Keratinocyte (primary cell): ENCODE data around the gene ATP2B2. TPM values are rescaled to one million over a fixed set of nuclear protein-coding genes. Genes with fewer than 3 reads are reported as not detected.

Source experiments
- DNase-seq: peaks from one replicate; pipeline ENCODE4 v3.0.0-alpha.2; 2011; ENCODE audit warnings: low read depth, missing footprints, low spot score
- FAIRE-seq: peaks from 2 replicates; lab custom pipeline; 2011; peaks lifted over from hg19 to GRCh38; lab: Jason Lieb, UNC
- H2AFZ ChIP-seq: 2 replicates; pipeline ENCODE4 v1.6.0; 2012; ENCODE audit warnings: low read length, control low read depth, inconsistent platforms; ENCODE audit not compliant: control insufficient read depth
- H3K27ac ChIP-seq: 2 replicates; pipeline ENCODE4 v1.5.1; 2011; ENCODE audit warnings: low read length; ENCODE audit not compliant: control insufficient read depth, insufficient read depth
- H3K27me3 ChIP-seq: 3 replicates; pipeline ENCODE4 v1.6.0; 2011; ENCODE audit warnings: low read length; ENCODE audit not compliant: control insufficient read depth, insufficient read depth; ENCODE audit errors: extremely low read depth
- H3K36me3 ChIP-seq, 2 experiments: 2 replicates in 1 of 2; 3 replicates in 1 of 2; pipeline ENCODE4 v1.5.1; 2011; ENCODE audit warnings: low read length in 2 of 2, mild to moderate bottlenecking in 1 of 2; ENCODE audit not compliant: control insufficient read depth in 2 of 2, insufficient read depth in 2 of 2; ENCODE audit errors: extremely low read depth in 1 of 2
- H3K4me1 ChIP-seq: 3 replicates; pipeline ENCODE4 v1.5.1; 2011; ENCODE audit warnings: low read length; ENCODE audit not compliant: control insufficient read depth, insufficient read depth; ENCODE audit errors: extremely low read depth
- H3K4me2 ChIP-seq: 3 replicates; pipeline ENCODE4 v1.6.0; 2011; ENCODE audit warnings: low read depth, low read length; ENCODE audit not compliant: control insufficient read depth, insufficient read depth; ENCODE audit errors: extremely low read depth
- H3K4me3 ChIP-seq, 3 experiments: fragments of 200-600 bp in 1 of 3; sonication (generic) in 1 of 3; 2 replicates in 2 of 3; 3 replicates in 1 of 3; pipeline ENCODE4 v1.5.1; 2011 to 2016; ENCODE audit warnings: low read length in 3 of 3, mild to moderate bottlenecking in 3 of 3, control low read depth in 2 of 3, inconsistent platforms in 1 of 3, low read depth in 1 of 3, mixed read lengths in 1 of 3, mixed run types in 1 of 3, moderate library complexity in 1 of 3; ENCODE audit not compliant: control insufficient read depth in 2 of 3, insufficient read depth in 2 of 3; ENCODE audit errors: extremely low read depth in 1 of 3
- H3K79me2 ChIP-seq: 2 replicates; pipeline ENCODE4 v1.6.0; 2012; ENCODE audit warnings: low read length; ENCODE audit not compliant: control insufficient read depth, insufficient read depth
- H3K9ac ChIP-seq: 3 replicates; pipeline ENCODE4 v1.6.0; 2011; ENCODE audit warnings: low read length; ENCODE audit not compliant: control insufficient read depth, insufficient read depth; ENCODE audit errors: extremely low read depth
- H3K9me1 ChIP-seq: 3 replicates; pipeline ENCODE4 v1.6.0; 2011; ENCODE audit warnings: low read length; ENCODE audit not compliant: control insufficient read depth, insufficient read depth; ENCODE audit errors: extremely low read depth
- H3K9me3 ChIP-seq: 2 replicates; pipeline ENCODE4 v1.5.1; 2012; ENCODE audit warnings: low read depth, low read length; ENCODE audit not compliant: control insufficient read depth
- H4K20me1 ChIP-seq: 3 replicates; pipeline ENCODE4 v1.6.0; 2011; ENCODE audit warnings: low read length; ENCODE audit not compliant: control insufficient read depth, insufficient read depth; ENCODE audit errors: extremely low read depth
- CTCF ChIP-seq, 3 experiments: IDR thresholded peaks in 1 of 3; conservative IDR thresholded peaks in 1 of 3; optimal IDR thresholded peaks in 1 of 3; 2 replicates in 2 of 3; 3 replicates in 1 of 3; pipeline versions ENCODE3 to v1.5.1; 2011; ENCODE audit warnings: low read length in 3 of 3, mild to moderate bottlenecking in 3 of 3, moderate library complexity in 2 of 3, control low read depth in 1 of 3, inconsistent platforms in 1 of 3; ENCODE audit not compliant: insufficient read depth in 2 of 3; ENCODE audit errors: extremely low read depth in 1 of 3
- EZH2 ChIP-seq: IDR thresholded peaks from one replicate; pipeline ENCODE4 v1.6.1; 2012; ENCODE audit warnings: inconsistent platforms, mild to moderate bottlenecking, low read length, moderate library complexity
- dilution Hi-C: fragments of 300-500 bp; cut with MboI; formaldehyde crosslinking; loops from one replicate; pipeline ENCODE4 v1.7.0; 2020; ENCODE audit warnings: low sequenced_read_pairs; ENCODE audit not compliant: extremely low pct_ligation_motif_present
- polyA plus RNA-seq, 5 experiments: library from polyadenylated mRNA; depleted of rRNA in 3 of 5; stranded (reverse) in 3 of 5; stranded (forward) in 1 of 5; unstranded in 1 of 5; fragments of >200 nt; gene quantifications; 1 replicate in 1 of 5; 2 replicates in 3 of 5; 3 replicates in 1 of 5; pipeline versions ENCODE4 v1.2.1 to v1.2.3, GENCODE V29; 2011 to 2012; ENCODE audit warnings: missing spikeins in 2 of 5, low read depth in 1 of 5, low replicate concordance in 1 of 5

The ATP2B2 gene
- polyA plus RNA-seq, 1 donor (not counting 4 experiments of a cell fraction or from before 2014, with no cell fraction given), result not detected

DNA sequence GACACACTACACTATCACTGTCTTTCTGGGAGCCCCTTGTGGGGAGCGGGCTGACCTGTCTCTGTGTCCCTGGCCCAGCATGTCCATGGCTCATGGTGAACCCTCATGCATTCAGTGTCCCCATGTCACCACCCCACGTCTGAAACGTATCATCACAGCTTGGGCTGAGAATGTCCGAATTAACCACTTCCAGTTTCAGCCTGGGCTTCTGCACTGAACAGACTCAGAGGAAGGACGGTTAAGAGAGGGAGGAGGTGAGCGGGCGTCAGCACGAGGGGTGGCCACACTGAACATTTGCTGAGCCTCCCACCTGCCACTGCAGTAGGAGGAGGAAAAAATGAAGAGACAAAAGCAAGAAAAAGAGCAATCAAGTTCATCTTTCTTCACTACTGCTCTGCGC lies 30.5 kb downstream of the ATP2B2 start:
- no peaks in the 10 kb centered on the region for H3K9me1 ChIP-seq
- H3K36me3 ChIP-seq, result no peaks in the 10 kb centered on the region
- DNase-seq (no peak), FAIRE-seq (no peak)
- H2AFZ ChIP-seq, result no peak overlapping the region
- no peaks in the 10 kb centered on the region for H3K9me3 ChIP-seq
- H3K4me2 ChIP-seq, result no peak overlapping the region
- TF ChIP-seq CTCF (optimal IDR thresholded peaks at IDR 0.05 in 1 of 3, IDR thresholded peaks at IDR 0.05 in 1 of 3, conservative IDR thresholded peaks at IDR 0.05 in 1 of 3; ENCODE audit: extremely low read depth in 1 of 3, insufficient read depth in 2 of 3, low read length in 3 of 3) (no peak), EZH2 (no peak)
- no peaks in the 10 kb centered on the region for H3K4me1 ChIP-seq
- no peaks in the 10 kb centered on the region for H4K20me1 ChIP-seq
- H3K27me3 ChIP-seq, result peaks cover 33% of the 10 kb centered on the region
- dilution Hi-C loops, result no loop called here
- H3K27ac ChIP-seq, result no peak overlapping the region
- no peak overlapping the region for H3K9ac ChIP-seq
- no peaks in the 10 kb centered on the region for H3K79me2 ChIP-seq
- no peak overlapping the region for H3K4me3 ChIP-seq

DNA sequence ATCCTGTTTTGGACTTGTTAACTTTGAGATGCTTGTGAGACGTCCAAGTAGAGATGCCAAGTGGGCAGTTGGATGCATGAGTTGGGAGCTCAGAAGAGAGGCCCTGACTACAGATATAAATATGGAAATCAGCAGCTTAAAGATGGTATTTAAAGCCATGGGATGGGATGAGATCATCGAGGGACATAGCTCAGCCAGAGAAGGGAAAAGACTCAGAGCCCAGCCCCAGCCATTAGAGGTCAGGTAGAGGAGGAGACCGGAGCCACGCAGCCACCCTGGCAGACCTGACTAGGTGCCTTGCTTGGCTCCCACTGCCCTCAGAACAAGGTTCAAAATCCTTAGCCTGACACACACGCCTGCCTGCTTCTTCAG lies 31.1 kb downstream of the ATP2B2 start:
- dilution Hi-C loops, result no loop called here
- H3K4me2 ChIP-seq, result no peak overlapping the region
- TF ChIP-seq EZH2 (no peak), CTCF (optimal IDR thresholded peaks at IDR 0.05 in 1 of 3, IDR thresholded peaks at IDR 0.05 in 1 of 3, conservative IDR thresholded peaks at IDR 0.05 in 1 of 3; ENCODE audit: extremely low read depth in 1 of 3, insufficient read depth in 2 of 3, low read length in 3 of 3) (no peak)
- no peak for FAIRE-seq
- no peaks in the 10 kb centered on the region for H3K9me1 ChIP-seq
- no peaks in the 10 kb centered on the region for H3K36me3 ChIP-seq
- H3K27me3 ChIP-seq, result peaks cover 39% of the 10 kb centered on the region
- no peak overlapping the region for H3K27ac ChIP-seq
- no peak overlapping the region for H3K4me3 ChIP-seq
- DNase-seq, result no peak
- no peaks in the 10 kb centered on the region for H3K79me2 ChIP-seq
- no peak overlapping the region for H3K9ac ChIP-seq
- no peaks in the 10 kb centered on the region for H3K4me1 ChIP-seq
- H4K20me1 ChIP-seq, result no peaks in the 10 kb centered on the region
- H3K9me3 ChIP-seq, result no peaks in the 10 kb centered on the region
- no peak overlapping the region for H2AFZ ChIP-seq
